ENCODE measurements around the gene EIF4E2.
"Not testable (repeated sequence)": the region's sequence is repeated elsewhere in the genome, so short reads cannot be mapped to it uniquely, and the experiment has no call there.

The EIF4E2 gene

DNA sequence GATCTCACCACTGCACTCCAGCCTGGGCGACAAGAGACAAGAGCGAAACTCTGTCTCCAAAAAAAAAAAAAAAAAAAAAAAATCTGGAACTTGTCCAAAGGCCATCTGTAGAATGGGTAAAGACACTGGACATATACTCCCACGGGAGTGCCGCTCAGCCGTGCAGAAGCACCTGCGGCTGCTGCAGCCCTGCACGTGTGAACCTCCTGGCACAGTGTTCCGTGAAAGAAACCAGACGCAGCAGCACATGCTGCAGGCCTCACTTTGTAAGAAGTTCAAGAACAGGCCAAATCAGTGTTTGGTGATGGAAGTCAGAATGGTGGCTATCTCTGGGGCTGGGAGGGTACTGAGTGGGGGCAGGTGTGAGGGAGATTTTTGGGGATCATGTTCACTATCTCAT is 18.1 kb upstream of the EIF4E2 start:
- H3K27me3 ChIP-seq (replicated peaks; ENCODE audit: insufficient read depth, low read length): no peaks in the 10 kb centered on the region

DNA sequence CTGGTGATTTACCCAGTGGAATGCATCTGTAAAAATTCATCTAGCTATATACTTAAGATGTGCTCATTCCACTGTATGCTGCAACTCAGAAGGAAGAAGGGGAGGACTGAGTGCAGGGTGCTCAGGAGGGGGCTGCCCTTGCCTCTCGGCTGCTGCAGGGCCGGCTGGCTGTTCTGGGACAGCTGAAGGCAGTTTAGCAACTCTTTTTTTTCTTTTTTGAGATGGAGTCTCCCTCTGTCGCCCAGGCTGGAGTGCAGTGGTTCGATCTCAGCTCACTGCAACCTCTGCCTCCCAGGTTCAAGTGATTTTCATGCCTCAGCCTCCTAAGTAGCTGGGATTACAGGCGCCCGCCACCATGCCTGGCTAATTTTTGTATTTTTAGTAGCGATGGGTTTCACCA is 17.7 kb upstream of the EIF4E2 start:
- not testable (repeated sequence) for H3K27ac ChIP-seq (ENCODE audit: low read length); H3K4me1 ChIP-seq (ENCODE audit: low read length); H3K27me3 ChIP-seq (replicated peaks; ENCODE audit: insufficient read depth, low read length); H3F3A ChIP-seq (ENCODE audit: insufficient read depth, low read length); H3K9me2 ChIP-seq (replicated peaks; ENCODE audit: insufficient read depth, low read length); H3K4me3 ChIP-seq (ENCODE audit: low read length); H3K9ac ChIP-seq (ENCODE audit: low read length); H4K20me1 ChIP-seq (ENCODE audit: insufficient read depth, low read length); DNase-seq; H2AFZ ChIP-seq (ENCODE audit: low read length); H3K36me3 ChIP-seq (replicated peaks; ENCODE audit: insufficient read depth, low read length); H3K79me2 ChIP-seq (ENCODE audit: low read length); H3K9me3 ChIP-seq (replicated peaks; ENCODE audit: insufficient read depth, low read length); H3K4me2 ChIP-seq (ENCODE audit: low read depth, low read length)

More for the DNA sequence above, 18.1 kb upstream of the EIF4E2 start:
- DNase-seq: no peak
- H3K4me3 ChIP-seq (ENCODE audit: low read length): no peak overlapping the region
- no peaks in the 10 kb centered on the region for H4K20me1 ChIP-seq (ENCODE audit: insufficient read depth, low read length)
- H3K4me2 ChIP-seq (ENCODE audit: low read depth, low read length): no peak overlapping the region
- no peaks in the 10 kb centered on the region for H3K79me2 ChIP-seq (ENCODE audit: low read length)
- H3K9me2 ChIP-seq (replicated peaks; ENCODE audit: insufficient read depth, low read length): no peaks in the 10 kb centered on the region
- no peaks in the 10 kb centered on the region for H3K4me1 ChIP-seq (ENCODE audit: low read length)
- TF ChIP-seq, protein P1, sequence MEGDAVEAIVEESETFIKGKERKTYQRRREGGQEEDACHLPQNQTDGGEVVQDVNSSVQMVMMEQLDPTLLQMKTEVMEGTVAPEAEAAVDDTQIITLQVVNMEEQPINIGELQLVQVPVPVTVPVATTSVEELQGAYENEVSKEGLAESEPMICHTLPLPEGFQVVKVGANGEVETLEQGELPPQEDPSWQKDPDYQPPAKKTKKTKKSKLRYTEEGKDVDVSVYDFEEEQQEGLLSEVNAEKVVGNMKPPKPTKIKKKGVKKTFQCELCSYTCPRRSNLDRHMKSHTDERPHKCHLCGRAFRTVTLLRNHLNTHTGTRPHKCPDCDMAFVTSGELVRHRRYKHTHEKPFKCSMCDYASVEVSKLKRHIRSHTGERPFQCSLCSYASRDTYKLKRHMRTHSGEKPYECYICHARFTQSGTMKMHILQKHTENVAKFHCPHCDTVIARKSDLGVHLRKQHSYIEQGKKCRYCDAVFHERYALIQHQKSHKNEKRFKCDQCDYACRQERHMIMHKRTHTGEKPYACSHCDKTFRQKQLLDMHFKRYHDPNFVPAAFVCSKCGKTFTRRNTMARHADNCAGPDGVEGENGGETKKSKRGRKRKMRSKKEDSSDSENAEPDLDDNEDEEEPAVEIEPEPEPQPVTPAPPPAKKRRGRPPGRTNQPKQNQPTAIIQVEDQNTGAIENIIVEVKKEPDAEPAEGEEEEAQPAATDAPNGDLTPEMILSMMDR (IDR thresholded peaks at IDR 0.05; ENCODE audit: low read length): no peak
- TF ChIP-seq EZH2 (optimal IDR thresholded peaks at IDR 0.05; ENCODE audit: low read depth, low read length) (no peak), EZH2phosphoT487 (IDR thresholded peaks at IDR 0.05; ENCODE audit: low read length) (no peak)
- H3F3A ChIP-seq (ENCODE audit: insufficient read depth, low read length): no peaks in the 10 kb centered on the region
- H3K36me3 ChIP-seq (replicated peaks; ENCODE audit: insufficient read depth, low read length): no peaks in the 10 kb centered on the region
- no peak overlapping the region for H3K9ac ChIP-seq (ENCODE audit: low read length)
- H2AFZ ChIP-seq (ENCODE audit: low read length): no peak overlapping the region
- H3K27ac ChIP-seq (ENCODE audit: low read length): no peak overlapping the region
- no peaks in the 10 kb centered on the region for H3K9me3 ChIP-seq (replicated peaks; ENCODE audit: insufficient read depth, low read length)

DNA sequence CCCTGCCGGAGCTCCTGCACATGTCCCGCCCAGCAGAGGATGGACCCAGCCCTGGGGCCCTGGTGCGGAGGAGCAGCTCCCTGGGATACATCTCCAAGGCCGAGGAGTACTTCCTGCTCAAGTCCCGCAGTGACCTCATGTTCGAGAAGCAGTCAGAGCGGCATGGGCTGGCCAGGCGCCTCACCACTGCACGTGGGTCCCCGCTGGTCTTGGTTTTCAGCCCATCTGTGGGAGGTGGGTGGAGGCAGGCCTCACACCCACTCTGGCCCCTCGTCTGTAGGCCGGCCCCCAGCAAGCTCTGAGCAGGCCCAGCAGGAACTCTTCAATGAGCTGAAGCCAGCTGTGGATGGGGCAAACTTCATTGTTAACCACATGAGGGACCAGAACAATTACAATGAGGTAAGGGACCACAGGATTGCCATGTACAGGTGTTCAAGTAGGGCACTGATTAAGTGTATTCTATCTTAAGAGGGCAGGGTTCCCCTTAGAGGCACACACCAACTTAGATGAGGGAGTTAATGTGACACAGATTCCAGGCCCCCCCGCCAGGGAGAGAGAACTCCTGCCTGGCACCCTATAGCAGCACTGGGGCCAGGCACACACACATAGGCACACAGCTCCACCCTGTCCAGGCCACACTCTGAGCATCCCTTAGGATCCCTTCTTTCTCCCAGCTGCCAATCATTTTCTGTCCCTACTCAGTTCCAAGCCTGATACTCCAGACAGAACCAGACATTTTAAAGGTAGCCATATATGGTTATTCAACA is 16.4 kb upstream of the EIF4E2 start:
- no peaks in the 10 kb centered on the region for H4K20me1 ChIP-seq (ENCODE audit: insufficient read depth, low read length)
- TF ChIP-seq, protein P1 (IDR thresholded peaks at IDR 0.05; ENCODE audit: low read length): no peak
- TF ChIP-seq EZH2 (optimal IDR thresholded peaks at IDR 0.05; ENCODE audit: low read depth, low read length): no peak
- no peak for TF ChIP-seq EZH2phosphoT487 (IDR thresholded peaks at IDR 0.05; ENCODE audit: low read length)
- H3K9me3 ChIP-seq (replicated peaks; ENCODE audit: insufficient read depth, low read length): no peaks in the 10 kb centered on the region
- no peaks in the 10 kb centered on the region for H3K4me1 ChIP-seq (ENCODE audit: low read length)
- no peak overlapping the region for H3K27ac ChIP-seq (ENCODE audit: low read length)
- H3K9me2 ChIP-seq (replicated peaks; ENCODE audit: insufficient read depth, low read length): no peaks in the 10 kb centered on the region
- H3K4me3 ChIP-seq (ENCODE audit: low read length): no peak overlapping the region
- H3K9ac ChIP-seq (ENCODE audit: low read length): no peak overlapping the region
- no peak overlapping the region for H3K4me2 ChIP-seq (ENCODE audit: low read depth, low read length)
- H2AFZ ChIP-seq (ENCODE audit: low read length): no peak overlapping the region
- no peak for DNase-seq
- peaks cover 5% of the 10 kb centered on the region; the same call in 1 of the 2 replicates for H3K27me3 ChIP-seq (replicated peaks; ENCODE audit: insufficient read depth, low read length)
- H3K36me3 ChIP-seq (replicated peaks; ENCODE audit: insufficient read depth, low read length): no peaks in the 10 kb centered on the region
- H3K79me2 ChIP-seq (ENCODE audit: low read length): no peaks in the 10 kb centered on the region
- H3F3A ChIP-seq (ENCODE audit: insufficient read depth, low read length): no peaks in the 10 kb centered on the region

DNA sequence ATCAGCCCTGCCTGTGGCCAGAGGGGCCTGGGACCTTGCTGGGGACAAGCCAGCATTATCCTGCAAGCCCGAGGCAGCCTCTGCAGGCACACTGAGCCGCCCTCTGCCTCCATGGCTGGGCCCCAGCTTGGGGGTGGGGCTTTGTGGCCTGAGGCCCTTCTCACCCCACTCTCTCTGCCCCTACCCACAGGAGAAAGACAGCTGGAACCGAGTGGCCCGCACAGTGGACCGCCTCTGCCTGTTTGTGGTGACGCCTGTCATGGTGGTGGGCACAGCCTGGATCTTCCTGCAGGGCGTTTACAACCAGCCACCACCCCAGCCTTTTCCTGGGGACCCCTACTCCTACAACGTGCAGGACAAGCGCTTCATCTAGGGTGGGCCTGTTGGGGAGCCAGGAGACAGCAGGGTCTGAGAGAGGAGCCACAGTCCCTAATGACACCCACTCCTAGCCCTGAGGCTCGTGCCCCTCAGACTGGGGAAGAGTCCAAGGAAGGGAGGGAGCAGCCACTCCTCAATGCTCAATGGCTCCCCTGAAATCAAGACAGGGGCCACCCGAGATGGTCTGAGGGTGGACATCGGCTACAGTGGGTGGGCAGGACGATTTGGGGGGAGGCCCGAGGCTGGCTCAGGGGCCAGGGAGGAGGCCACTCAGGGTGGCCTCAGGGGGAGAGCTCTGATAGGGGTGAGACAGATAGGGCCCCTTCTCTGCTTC is 15.4 kb upstream of the EIF4E2 start:
- no peaks in the 10 kb centered on the region for H3K9me3 ChIP-seq (replicated peaks; ENCODE audit: insufficient read depth, low read length)
- H3K4me2 ChIP-seq (ENCODE audit: low read depth, low read length): no peak overlapping the region
- no peak for TF ChIP-seq EZH2phosphoT487 (IDR thresholded peaks at IDR 0.05; ENCODE audit: low read length)

More for the DNA sequence above, 15.4 kb upstream of the EIF4E2 start:
- H3K4me1 ChIP-seq (ENCODE audit: low read length): no peaks in the 10 kb centered on the region
- DNase-seq: no peak
- H4K20me1 ChIP-seq (ENCODE audit: insufficient read depth, low read length): no peaks in the 10 kb centered on the region
- H3F3A ChIP-seq (ENCODE audit: insufficient read depth, low read length): no peaks in the 10 kb centered on the region
- no peaks in the 10 kb centered on the region for H3K36me3 ChIP-seq (replicated peaks; ENCODE audit: insufficient read depth, low read length)
- no peak overlapping the region for H2AFZ ChIP-seq (ENCODE audit: low read length)
- H3K79me2 ChIP-seq (ENCODE audit: low read length): no peaks in the 10 kb centered on the region
- H3K4me3 ChIP-seq (ENCODE audit: low read length): no peak overlapping the region
- no peaks in the 10 kb centered on the region for H3K9me2 ChIP-seq (replicated peaks; ENCODE audit: insufficient read depth, low read length)
- no peak overlapping the region for H3K27ac ChIP-seq (ENCODE audit: low read length)
- no peak overlapping the region for H3K9ac ChIP-seq (ENCODE audit: low read length)
- peaks cover 5% of the 10 kb centered on the region; the same call in 1 of the 2 replicates for H3K27me3 ChIP-seq (replicated peaks; ENCODE audit: insufficient read depth, low read length)
